HG03097 (cell line): ENCODE data around the gene TLL2.

Experiments used
- ATAC-seq: cut with Tn5 transposase; IDR thresholded peaks from one replicate; pipeline ENCODE4 v1.9.1; 2021; ENCODE audit not compliant: unreplicated experiment, low FRiP score

Gene TLL2

GRCh38 chr10:96334616-96335526 is 178.9 kb downstream of the TLL2 start:
- ATAC-seq = no peak

GRCh38 chr10:96333101-96333500 is 180.6 kb downstream of the TLL2 start:
- ATAC-seq = no peak

DNA sequence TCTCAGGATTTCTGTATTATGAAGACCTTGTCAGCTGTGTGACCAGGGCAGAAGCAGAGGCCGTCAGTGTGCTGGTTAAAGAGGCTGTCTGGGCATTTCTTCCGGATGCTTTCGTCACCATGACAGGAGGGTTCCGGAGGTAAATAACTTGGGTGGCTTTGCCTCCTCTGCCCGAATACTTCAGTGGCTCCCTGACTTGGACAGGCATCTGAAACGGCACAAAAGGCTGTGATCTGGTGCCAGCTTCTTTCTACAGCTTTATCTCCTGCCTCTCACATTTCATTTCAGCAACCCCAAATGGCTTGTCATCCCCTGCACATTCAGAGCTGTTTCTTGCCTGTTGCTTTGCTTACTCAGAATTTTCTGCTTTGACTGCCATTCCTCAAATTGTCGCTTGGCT is 186.3 kb downstream of the TLL2 start:
- no peak for ATAC-seq

GRCh38 chr10:96325719-96326373 is 187.9 kb downstream of the TLL2 start:
- peak; percentile 89 for ATAC-seq

DNA sequence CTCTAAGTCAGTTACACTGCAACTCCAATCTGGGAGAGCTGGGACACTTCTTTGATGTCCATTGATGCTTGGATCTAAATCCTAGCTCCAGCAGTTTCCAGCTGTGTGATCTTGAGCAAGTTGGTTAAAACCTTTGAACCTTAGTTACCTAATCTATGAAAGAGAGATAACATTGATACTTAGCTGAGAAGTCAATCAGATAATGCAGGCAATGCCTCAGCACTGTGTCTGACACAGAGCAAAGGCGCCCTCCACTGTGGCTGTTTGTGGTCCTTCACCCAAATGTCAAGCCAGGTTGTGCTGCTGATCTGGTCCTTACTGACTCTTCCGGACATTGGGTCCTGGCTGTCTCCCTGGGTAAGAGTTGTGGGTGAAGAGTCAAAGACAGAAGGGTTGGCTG is 189.3 kb downstream of the TLL2 start:
- no peak for ATAC-seq

GRCh38 chr10:96322275-96322674 is 191.5 kb downstream of the TLL2 start:
- ATAC-seq = no peak

- no peak for ATAC-seq
These were observed 191.9 kb downstream of the TLL2 start for GRCh38 chr10:96321822-96322221.

- no peak for ATAC-seq
These were observed 193.8 kb downstream of the TLL2 start for GRCh38 chr10:96319754-96320474.

GRCh38 chr10:96317067-96317833 is 196.5 kb downstream of the TLL2 start:
- no peak for ATAC-seq
